Right lobe of liver (tissue), 6 donors: ENCODE data around the gene ITFG2. TPM values are rescaled to one million over a fixed set of nuclear protein-coding genes. Genes with fewer than 3 reads are reported as not detected.
A peak's percentile ranks its signal among the peaks of the same experiment; 100 is the strongest.
"Not testable (repeated sequence)": the region's sequence is repeated elsewhere in the genome, so short reads cannot be mapped to it uniquely, and the experiment has no call there.

Source experiments
- ATAC-seq, 4 donors: fragments of 200-7000 bp; cut with Tn5 transposase; one replicate each; pipeline ENCODE4 v1.9.1; 2020; ENCODE audit warnings: mild to moderate bottlenecking in 4 of 4, moderate library complexity in 4 of 4
- DNase-seq, 3 donors: peaks; one replicate each; pipeline ENCODE4 v3.0.0-alpha.2; 2020
- H3K27ac ChIP-seq, 3 donors: fragments of 200-600 bp; one replicate each; pipeline ENCODE4 v1.8.0; 2022
- H3K27me3 ChIP-seq, 2 donors: fragments of 200-600 bp; one replicate each; pipeline ENCODE4 v1.8.0; 2022
- H3K36me3 ChIP-seq, 4 donors: fragments of 200-600 bp; sonication (generic) in 1 of 4; one replicate each; pipeline versions ENCODE4 v1.5.1 to v1.8.0; 2017 to 2022; ENCODE audit warnings: control low read depth in 1 of 4
- H3K4me1 ChIP-seq, 4 donors: fragments of 200-600 bp; sonication (generic) in 1 of 4; one replicate each; pipeline versions ENCODE4 v1.5.1 to v1.8.0; 2017 to 2022; ENCODE audit warnings: control low read depth in 1 of 4
- H3K4me3 ChIP-seq, 3 donors: fragments of 200-600 bp; one replicate each; pipeline ENCODE4 v1.8.0; 2022
- H3K9me3 ChIP-seq, 4 donors: fragments of 200-600 bp; sonication (generic) in 1 of 4; one replicate each; pipeline versions ENCODE4 v1.5.1 to v1.8.0; 2017 to 2022; ENCODE audit warnings: control low read depth in 1 of 4
- POLR2A ChIP-seq: fragments of 450-650 bp; IDR thresholded peaks from one replicate; pipeline ENCODE4 v1.6.1; 2017; ENCODE audit warnings: antibody characterized with exemption, mild to moderate bottlenecking
- WGBS: methylation state at CpG from one replicate; pipeline ENCODE4 v1.1.6; 2018; ENCODE audit warnings: low coverage, low lambda C conversion rate; ENCODE audit not compliant: insufficient coverage; ENCODE audit errors: missing lambda C conversion rate; 5-methylcytosine and 5-hydroxymethylcytosine counted together
- intact Hi-C, 2 donors: fragments of 100-400 bp; cut with DNase I; formaldehyde crosslinking; loops; one replicate each; pipeline versions ENCODE4 v1.11.2 to v1.14.1; 2022
- total RNA-seq, 6 experiments: library from RNA; depleted of rRNA in 2 of 6; stranded (reverse); fragments of >200 nt in 2 of 6; fragmentation: NEBNext Ultra II Directional in 3 of 6; extraction: Animal tissue kit (Norgen Biotek cat#: 25700) in 3 of 6; gene quantifications; one replicate each; pipeline versions ENCODE4 v1.1.0 to v1.2.4, GENCODE V29; 2016 to 2023
- TF ChIP-seq, protein P1 (sequence below), 4 donors: fragments of 200-600 bp in 3 of 4; fragments of 450-650 bp in 1 of 4; IDR thresholded peaks; one replicate each; pipeline versions ENCODE4 v1.5.1 to v1.8.0; 2016 to 2022; ENCODE audit warnings: antibody characterized with exemption in 4 of 4, mild to moderate bottlenecking in 2 of 4
- donor health status: DM: no; HTN: yes; CAD: no.
- donor health status: DM: no; HTN: no; CAD: no.
- donor health status: DM: no; HTN: no; CAD: no.
- donor health status: DM: no; HTN: yes; CAD: no.
- donor health status: DM: no; HTN: yes; CAD: no.

The ITFG2 gene
- total RNA-seq, 6 experiments from 2014 or later = 11.3 to 20.5 (median 14.4) TPM

DNA sequence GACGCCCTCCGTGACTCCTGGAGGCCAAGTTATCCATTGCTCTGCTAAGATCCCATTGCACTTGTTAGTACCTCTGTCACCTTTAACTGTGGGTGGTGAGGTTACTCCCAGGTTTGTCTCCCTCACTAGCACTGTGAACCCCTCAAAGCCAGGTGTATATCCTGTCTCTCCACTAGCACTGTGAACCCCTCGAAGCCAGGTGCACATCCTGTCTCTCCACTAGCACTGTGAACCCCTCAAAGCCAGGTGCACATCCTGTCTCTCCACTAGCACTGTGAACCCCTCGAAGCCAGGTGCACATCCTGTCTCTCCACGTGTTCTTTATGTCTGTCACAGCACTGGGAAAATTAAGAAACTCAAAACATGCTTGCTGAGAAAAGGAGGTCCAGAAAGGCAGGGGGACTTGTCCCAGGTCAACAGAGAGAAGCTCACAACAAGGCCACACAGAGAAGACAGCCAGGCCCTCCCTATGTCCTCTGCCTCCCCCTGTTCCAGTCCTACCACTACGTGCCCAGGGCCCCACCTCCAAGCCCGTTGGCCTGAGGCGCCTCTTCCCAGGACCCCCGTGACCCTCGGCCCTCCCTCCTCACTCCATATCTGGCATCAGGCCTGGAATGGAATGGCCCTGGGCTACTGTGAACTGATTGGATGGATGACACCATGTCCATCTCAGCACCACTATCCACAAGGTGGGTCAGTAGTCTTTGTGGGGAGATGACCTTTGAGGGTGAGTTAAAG is 44.1 kb upstream of the ITFG2 start:
- no peak for DNase-seq
- Histone ChIP-seq H3K36me3 (no peaks in the 10 kb centered on the region), H3K4me1 (peaks cover 0 to 20% (median 9%) of the 10 kb centered on the region in 4 donors), H3K9me3 (no peaks in the 10 kb centered on the region), H3K27ac (no peak overlapping the region), H3K27me3 (no peaks in the 10 kb centered on the region), H3K4me3 (no peak overlapping the region)
- TF ChIP-seq, protein P1, sequence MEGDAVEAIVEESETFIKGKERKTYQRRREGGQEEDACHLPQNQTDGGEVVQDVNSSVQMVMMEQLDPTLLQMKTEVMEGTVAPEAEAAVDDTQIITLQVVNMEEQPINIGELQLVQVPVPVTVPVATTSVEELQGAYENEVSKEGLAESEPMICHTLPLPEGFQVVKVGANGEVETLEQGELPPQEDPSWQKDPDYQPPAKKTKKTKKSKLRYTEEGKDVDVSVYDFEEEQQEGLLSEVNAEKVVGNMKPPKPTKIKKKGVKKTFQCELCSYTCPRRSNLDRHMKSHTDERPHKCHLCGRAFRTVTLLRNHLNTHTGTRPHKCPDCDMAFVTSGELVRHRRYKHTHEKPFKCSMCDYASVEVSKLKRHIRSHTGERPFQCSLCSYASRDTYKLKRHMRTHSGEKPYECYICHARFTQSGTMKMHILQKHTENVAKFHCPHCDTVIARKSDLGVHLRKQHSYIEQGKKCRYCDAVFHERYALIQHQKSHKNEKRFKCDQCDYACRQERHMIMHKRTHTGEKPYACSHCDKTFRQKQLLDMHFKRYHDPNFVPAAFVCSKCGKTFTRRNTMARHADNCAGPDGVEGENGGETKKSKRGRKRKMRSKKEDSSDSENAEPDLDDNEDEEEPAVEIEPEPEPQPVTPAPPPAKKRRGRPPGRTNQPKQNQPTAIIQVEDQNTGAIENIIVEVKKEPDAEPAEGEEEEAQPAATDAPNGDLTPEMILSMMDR (IDR thresholded peaks at IDR 0.05) = no peak
- TF ChIP-seq POLR2A = no peak
- WGBS = 32% methylated on average over 3 of the region's 10 CpGs
- no peak for ATAC-seq
- intact Hi-C loops = no loop called here

DNA sequence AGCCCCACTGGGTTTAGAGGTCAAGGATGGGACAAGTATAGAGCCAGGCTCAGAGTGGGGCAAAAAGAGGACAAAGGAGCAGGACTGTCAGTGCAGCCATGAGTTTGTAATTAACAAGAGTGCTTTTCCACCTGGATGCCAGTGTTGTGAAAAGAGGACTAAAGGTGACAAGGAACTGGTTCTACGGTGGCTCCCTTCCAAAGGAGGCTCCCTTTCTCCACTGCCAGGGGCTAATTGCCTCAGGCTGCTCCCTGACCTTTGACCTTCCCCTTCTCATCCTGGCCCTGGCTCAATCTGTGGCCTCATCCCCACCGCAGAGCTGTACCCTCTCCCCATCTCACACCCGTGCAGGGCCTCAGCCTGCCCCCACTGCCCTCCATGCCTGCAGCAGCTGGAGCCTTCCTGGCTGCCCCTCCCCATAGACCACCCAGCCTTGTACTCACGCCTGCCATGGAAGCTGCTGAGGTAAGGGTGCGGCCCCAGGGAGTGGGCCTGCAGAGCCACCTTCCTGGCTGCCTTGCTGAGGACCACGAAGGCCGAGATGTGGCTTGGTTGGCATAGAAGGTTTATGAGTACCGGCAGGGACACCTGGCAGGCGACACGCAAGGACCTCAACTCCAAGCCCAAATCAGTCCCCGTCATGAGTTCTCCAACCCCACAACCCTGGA is 42.5 kb upstream of the ITFG2 start:
- peak in 1 of 4 donors; percentile 13 for ATAC-seq
- H3K27me3 ChIP-seq = no peaks in the 10 kb centered on the region
- TF ChIP-seq, protein P1 (IDR thresholded peaks at IDR 0.05) = no peak
- TF ChIP-seq POLR2A = no peak
- no peak overlapping the region for H3K4me3 ChIP-seq
- H3K4me1 ChIP-seq = peaks cover 0 to 10% (median 3%) of the 10 kb centered on the region in 4 donors
- no peak for DNase-seq
- H3K9me3 ChIP-seq = no peaks in the 10 kb centered on the region
- intact Hi-C loops = no loop called here
- no peaks in the 10 kb centered on the region for H3K36me3 ChIP-seq
- H3K27ac ChIP-seq = no peak overlapping the region
- 67% methylated on average over 3 of the region's 11 CpGs for WGBS

DNA sequence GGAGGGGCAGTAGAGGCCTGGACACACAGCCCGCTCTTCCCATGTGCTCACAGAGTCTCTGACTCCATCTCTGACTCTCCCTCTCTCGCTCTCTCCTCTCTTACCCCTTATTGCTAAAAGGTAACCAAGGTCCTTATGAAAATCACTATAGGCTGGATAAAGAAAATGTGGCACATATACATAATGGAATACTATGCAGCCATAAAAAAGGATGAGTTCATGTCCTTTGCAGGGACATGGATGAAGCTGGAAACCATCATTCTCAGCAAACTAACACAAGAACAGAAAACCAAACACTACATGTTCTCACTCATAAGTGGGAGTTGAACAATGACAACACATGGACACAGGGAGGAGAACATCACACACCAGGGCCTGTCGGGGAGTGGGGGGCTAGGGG is 41.9 kb upstream of the ITFG2 start:
- H3K27ac ChIP-seq, H3K27me3 ChIP-seq, ATAC-seq, intact Hi-C loops, H3K36me3 ChIP-seq, H3K4me3 ChIP-seq, DNase-seq, H3K9me3 ChIP-seq, H3K4me1 ChIP-seq: not testable (repeated sequence)
- 86% methylated on average over 1 of the region's 3 CpGs for WGBS

DNA sequence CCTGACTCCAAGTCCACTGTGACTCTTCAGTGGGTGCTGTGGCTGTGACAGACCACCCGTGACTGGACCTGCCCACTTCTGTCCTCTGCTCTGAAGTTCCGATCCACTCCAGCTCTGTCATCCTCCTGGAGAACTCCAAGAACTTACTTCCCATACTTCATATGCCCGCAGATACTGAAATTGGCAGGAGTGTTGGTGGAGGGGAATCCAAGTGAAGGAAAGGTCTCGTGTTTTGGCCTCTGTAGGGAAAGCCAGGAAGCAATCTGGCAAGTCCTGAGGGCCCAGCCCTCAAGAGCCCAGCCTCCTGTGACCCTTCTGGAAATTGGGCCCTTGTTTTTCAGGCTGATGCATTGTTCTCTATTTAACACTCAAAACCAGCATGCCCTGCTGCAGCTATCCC is 40.1 kb upstream of the ITFG2 start:
- Histone ChIP-seq H3K27me3 (no peaks in the 10 kb centered on the region), H3K36me3 (no peaks in the 10 kb centered on the region), H3K4me1 (no peaks in the 10 kb centered on the region), H3K4me3 (no peak overlapping the region), H3K27ac (no peak overlapping the region), H3K9me3 (no peaks in the 10 kb centered on the region)
- 67% methylated on average over 3 of the region's 4 CpGs for WGBS
- TF ChIP-seq POLR2A = no peak
- TF ChIP-seq, protein P1 (IDR thresholded peaks at IDR 0.05) = no peak
- DNase-seq (no peak), ATAC-seq (no peak)
- intact Hi-C loops = no loop called here

DNA sequence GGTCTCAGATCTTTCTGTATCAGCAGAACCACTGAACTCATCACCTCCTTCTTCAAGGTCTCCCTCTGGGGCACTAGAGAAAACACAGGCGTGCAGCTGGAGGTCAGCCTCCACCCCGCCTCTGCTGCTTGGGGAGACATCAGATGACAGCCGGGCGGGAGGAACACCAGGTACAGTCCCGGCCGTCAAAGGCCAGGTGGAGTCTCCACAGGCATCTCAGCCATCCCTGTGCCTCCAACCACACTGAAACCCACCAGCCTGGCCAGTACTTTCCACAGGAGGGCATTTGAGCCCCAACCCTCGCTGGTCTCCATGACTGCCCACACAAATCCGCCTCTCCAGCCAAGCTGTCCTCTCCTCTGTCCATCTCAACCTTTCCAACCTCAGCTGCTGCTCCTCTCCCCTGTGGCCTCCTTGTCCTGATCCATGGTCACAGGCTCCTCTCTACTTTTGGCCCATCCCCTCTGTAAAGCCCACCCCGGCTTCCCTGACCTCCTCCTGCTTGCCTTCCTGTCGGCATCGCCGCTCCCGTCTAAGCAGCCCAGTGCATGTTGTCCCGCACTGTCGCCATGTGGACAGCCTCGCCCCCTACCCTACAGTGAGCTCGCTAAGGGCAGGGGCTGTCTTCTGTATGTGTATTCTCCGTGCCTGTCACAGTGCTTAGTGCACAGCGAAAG is 39.1 kb upstream of the ITFG2 start:
- no peak for ATAC-seq
- no peak for DNase-seq

More for the DNA sequence above, 39.1 kb upstream of the ITFG2 start:
- H3K9me3 ChIP-seq = no peaks in the 10 kb centered on the region
- 84% methylated on average over 4 of the region's 19 CpGs for WGBS
- H3K27ac ChIP-seq = no peak overlapping the region
- no peaks in the 10 kb centered on the region for H3K4me1 ChIP-seq
- H3K27me3 ChIP-seq = no peaks in the 10 kb centered on the region
- no peak overlapping the region for H3K4me3 ChIP-seq
- TF ChIP-seq, protein P1 (IDR thresholded peaks at IDR 0.05) = no peak
- TF ChIP-seq POLR2A = no peak
- H3K36me3 ChIP-seq = no peaks in the 10 kb centered on the region
- intact Hi-C loops = no loop called here
